ENCODE measurements around the gene TEX54. TPM values are rescaled to one million over a fixed set of nuclear protein-coding genes. Genes with fewer than 3 reads are reported as not detected.

TEX54 gene
- total and polyA plus RNA-seq, 2 of the 13 experiments (the other 11 are each of a cell fraction or from before 2014, with no cell fraction given), result not detected

GRCh38 chr11:62855571-62856332 lies 23.1 kb upstream of the TEX54 start (continued):
- peak; percentile 88 for TF ChIP-seq GMEB1 (CRISPR knock-in tag; IDR thresholded peaks at IDR 0.05; ENCODE audit: borderline replicate concordance)
- TF ChIP-seq ZNF24 (IDR thresholded peaks at IDR 0.05), result 0 out of 2 replicates have a peak, but pooled peaks have one; percentile 25
- peak; percentile 63 for TF ChIP-seq FOSL2 (CRISPR knock-in tag; IDR thresholded peaks at IDR 0.05)
- TF ChIP-seq NFRKB (IDR thresholded peaks at IDR 0.05), result no peak; the same call in 1 of the 2 replicates
- peak; percentile 86 for TF ChIP-seq CCDC6 (CRISPR knock-in tag; IDR thresholded peaks at IDR 0.05)
- peak; percentile 97 for TF ChIP-seq DMAP1 (CRISPR knock-in tag; IDR thresholded peaks at IDR 0.05)
- peak; percentile 97 for TF ChIP-seq E2F1 (CRISPR knock-in tag; IDR thresholded peaks at IDR 0.05)
- TF ChIP-seq NFIC (IDR thresholded peaks at IDR 0.05; ENCODE audit: low read length), result peak; percentile 37; the same call in 1 of the 2 replicates
- TF ChIP-seq BCL3 (CRISPR knock-in tag; IDR thresholded peaks at IDR 0.05), result peak; percentile 98
- TF ChIP-seq LCORL (IDR thresholded peaks at IDR 0.05), result no peak
- TF ChIP-seq LCORL (CRISPR knock-in tag; IDR thresholded peaks at IDR 0.05), result peak; percentile 64
- TF ChIP-seq ARNTL (CRISPR knock-in tag; IDR thresholded peaks at IDR 0.05), result no peak; the same call in 1 of the 2 replicates
- TF ChIP-seq ELK4 (CRISPR knock-in tag; IDR thresholded peaks at IDR 0.05; ENCODE audit: borderline replicate concordance), result peak; percentile 67; the same call in 1 of the 2 replicates
- peak; percentile 91 for TF ChIP-seq ZNF792 (CRISPR knock-in tag; IDR thresholded peaks at IDR 0.05)
- peak; percentile 96 for TF ChIP-seq ZNF724P (CRISPR knock-in tag; IDR thresholded peaks at IDR 0.05; ENCODE audit: borderline replicate concordance)
- peak; percentile 93 for TF ChIP-seq CENPT (CRISPR knock-in tag; IDR thresholded peaks at IDR 0.05; ENCODE audit: low read depth)
- no peak for TF ChIP-seq ZNF10 (CRISPR knock-in tag; IDR thresholded peaks at IDR 0.05; ENCODE audit: borderline replicate concordance, low read depth)
- no peak for TF ChIP-seq ZNF660 (CRISPR knock-in tag; IDR thresholded peaks at IDR 0.05; ENCODE audit: borderline replicate concordance, low read depth)
- TF ChIP-seq ZNF552 (CRISPR knock-in tag; IDR thresholded peaks at IDR 0.05; ENCODE audit: borderline replicate concordance), result peak; percentile 74
- TF ChIP-seq SNAI1 (CRISPR knock-in tag; IDR thresholded peaks at IDR 0.05; ENCODE audit: borderline replicate concordance), result peak; percentile 66; the same call in 1 of the 2 replicates
- TF ChIP-seq, protein P1, sequence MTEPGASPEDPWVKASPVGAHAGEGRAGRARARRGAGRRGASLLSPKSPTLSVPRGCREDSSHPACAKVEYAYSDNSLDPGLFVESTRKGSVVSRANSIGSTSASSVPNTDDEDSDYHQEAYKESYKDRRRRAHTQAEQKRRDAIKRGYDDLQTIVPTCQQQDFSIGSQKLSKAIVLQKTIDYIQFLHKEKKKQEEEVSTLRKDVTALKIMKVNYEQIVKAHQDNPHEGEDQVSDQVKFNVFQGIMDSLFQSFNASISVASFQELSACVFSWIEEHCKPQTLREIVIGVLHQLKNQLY (CRISPR knock-in tag; IDR thresholded peaks at IDR 0.05), result peak; percentile 78
- TF ChIP-seq ATRX (CRISPR knock-in tag; IDR thresholded peaks at IDR 0.05; ENCODE audit: borderline replicate concordance), result no peak
- TF ChIP-seq, protein P2, sequence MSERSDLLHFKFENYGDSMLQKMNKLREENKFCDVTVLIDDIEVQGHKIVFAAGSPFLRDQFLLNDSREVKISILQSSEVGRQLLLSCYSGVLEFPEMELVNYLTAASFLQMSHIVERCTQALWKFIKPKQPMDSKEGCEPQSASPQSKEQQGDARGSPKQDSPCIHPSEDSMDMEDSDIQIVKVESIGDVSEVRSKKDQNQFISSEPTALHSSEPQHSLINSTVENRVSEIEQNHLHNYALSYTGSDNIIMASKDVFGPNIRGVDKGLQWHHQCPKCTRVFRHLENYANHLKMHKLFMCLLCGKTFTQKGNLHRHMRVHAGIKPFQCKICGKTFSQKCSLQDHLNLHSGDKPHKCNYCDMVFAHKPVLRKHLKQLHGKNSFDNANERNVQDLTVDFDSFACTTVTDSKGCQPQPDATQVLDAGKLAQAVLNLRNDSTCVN (CRISPR knock-in tag; IDR thresholded peaks at IDR 0.05; ENCODE audit: borderline replicate concordance), result peak; percentile 87; the same call in 1 of the 2 replicates
- no peak for TF ChIP-seq PHB2 (IDR thresholded peaks at IDR 0.05; ENCODE audit: partially characterized antibody)
